OCI-LY7 (cell line): Measurements from ENCODE around the gene STRADB.

Experiments used
- EZH2phosphoT487 ChIP-seq: fragments of 200-600 bp; sonication (generic); IDR thresholded peaks from 2 replicates; pipeline ENCODE4 v1.6.1; 2018; ENCODE audit warnings: low read depth, borderline replicate concordance, mild to moderate bottlenecking, mixed run types, antibody characterized with exemption, low read length, moderate library complexity, mixed read lengths
- TF ChIP-seq, protein P1 (sequence below): fragments of 200-600 bp; sonication (generic); conservative IDR thresholded peaks from 2 replicates; pipeline ENCODE4 v1.5.1; 2014; ENCODE audit warnings: mild to moderate bottlenecking, antibody characterized with exemption, low read length, moderate library complexity, mixed read lengths

DNA sequence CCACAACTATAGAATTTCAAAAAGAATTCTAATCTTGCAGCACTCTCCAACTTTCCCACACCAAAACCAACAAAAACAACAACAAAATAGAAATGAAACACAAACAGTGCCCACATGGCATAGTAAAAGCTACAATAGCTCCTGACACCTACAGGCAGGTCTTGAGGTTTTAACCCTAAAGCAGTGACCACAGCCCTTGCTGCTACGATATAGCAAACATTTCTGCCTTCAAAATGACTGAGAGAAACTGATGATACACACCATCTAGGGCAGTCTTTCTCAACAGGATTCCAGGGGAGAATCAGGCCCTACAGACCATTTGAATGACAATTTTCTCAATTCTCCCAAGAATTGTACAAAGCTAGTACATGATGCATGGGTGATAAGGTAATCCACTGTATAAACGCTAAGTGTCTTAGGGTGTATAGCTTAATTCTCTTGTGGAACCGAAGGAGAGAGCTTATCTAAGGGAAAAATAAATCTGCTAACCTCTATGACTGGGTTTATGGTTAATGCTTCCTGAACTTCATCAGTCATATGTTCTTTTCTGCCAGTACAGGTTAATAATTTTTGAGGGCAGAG lies 46.8 kb upstream of the STRADB start:
- no peak for TF ChIP-seq EZH2phosphoT487
- TF ChIP-seq, protein P1, sequence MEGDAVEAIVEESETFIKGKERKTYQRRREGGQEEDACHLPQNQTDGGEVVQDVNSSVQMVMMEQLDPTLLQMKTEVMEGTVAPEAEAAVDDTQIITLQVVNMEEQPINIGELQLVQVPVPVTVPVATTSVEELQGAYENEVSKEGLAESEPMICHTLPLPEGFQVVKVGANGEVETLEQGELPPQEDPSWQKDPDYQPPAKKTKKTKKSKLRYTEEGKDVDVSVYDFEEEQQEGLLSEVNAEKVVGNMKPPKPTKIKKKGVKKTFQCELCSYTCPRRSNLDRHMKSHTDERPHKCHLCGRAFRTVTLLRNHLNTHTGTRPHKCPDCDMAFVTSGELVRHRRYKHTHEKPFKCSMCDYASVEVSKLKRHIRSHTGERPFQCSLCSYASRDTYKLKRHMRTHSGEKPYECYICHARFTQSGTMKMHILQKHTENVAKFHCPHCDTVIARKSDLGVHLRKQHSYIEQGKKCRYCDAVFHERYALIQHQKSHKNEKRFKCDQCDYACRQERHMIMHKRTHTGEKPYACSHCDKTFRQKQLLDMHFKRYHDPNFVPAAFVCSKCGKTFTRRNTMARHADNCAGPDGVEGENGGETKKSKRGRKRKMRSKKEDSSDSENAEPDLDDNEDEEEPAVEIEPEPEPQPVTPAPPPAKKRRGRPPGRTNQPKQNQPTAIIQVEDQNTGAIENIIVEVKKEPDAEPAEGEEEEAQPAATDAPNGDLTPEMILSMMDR = no peak
